MM.1S (cell line): ENCODE measurements around the gene GPX6.
"Not testable (repeated sequence)": the region's sequence is repeated elsewhere in the genome, so short reads cannot be mapped to it uniquely, and the experiment has no call there.

Experiments
- EZH2phosphoT487 ChIP-seq: fragments of 300-600 bp; sonication (generic); IDR thresholded peaks from 2 replicates; pipeline ENCODE4 v1.6.1; 2018; ENCODE audit warnings: antibody characterized with exemption, low read length
- TF ChIP-seq, protein P1 (sequence below): fragments of 300-600 bp; sonication (generic); IDR thresholded peaks from 2 replicates; pipeline ENCODE4 v1.5.1; 2016; ENCODE audit warnings: antibody characterized with exemption, low read length, mixed read lengths

- TF ChIP-seq EZH2phosphoT487, result not testable (repeated sequence)
- TF ChIP-seq, protein P1, sequence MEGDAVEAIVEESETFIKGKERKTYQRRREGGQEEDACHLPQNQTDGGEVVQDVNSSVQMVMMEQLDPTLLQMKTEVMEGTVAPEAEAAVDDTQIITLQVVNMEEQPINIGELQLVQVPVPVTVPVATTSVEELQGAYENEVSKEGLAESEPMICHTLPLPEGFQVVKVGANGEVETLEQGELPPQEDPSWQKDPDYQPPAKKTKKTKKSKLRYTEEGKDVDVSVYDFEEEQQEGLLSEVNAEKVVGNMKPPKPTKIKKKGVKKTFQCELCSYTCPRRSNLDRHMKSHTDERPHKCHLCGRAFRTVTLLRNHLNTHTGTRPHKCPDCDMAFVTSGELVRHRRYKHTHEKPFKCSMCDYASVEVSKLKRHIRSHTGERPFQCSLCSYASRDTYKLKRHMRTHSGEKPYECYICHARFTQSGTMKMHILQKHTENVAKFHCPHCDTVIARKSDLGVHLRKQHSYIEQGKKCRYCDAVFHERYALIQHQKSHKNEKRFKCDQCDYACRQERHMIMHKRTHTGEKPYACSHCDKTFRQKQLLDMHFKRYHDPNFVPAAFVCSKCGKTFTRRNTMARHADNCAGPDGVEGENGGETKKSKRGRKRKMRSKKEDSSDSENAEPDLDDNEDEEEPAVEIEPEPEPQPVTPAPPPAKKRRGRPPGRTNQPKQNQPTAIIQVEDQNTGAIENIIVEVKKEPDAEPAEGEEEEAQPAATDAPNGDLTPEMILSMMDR, result not testable (repeated sequence)
Observed at GRCh38 chr6:28502709-28503305, 12.8 kb downstream of the GPX6 start.
